ENCODE measurements around the gene PARVA.
"Not testable (repeated sequence)": the region's sequence is repeated elsewhere in the genome, so short reads cannot be mapped to it uniquely, and the experiment has no call there.

Gene PARVA

DNA sequence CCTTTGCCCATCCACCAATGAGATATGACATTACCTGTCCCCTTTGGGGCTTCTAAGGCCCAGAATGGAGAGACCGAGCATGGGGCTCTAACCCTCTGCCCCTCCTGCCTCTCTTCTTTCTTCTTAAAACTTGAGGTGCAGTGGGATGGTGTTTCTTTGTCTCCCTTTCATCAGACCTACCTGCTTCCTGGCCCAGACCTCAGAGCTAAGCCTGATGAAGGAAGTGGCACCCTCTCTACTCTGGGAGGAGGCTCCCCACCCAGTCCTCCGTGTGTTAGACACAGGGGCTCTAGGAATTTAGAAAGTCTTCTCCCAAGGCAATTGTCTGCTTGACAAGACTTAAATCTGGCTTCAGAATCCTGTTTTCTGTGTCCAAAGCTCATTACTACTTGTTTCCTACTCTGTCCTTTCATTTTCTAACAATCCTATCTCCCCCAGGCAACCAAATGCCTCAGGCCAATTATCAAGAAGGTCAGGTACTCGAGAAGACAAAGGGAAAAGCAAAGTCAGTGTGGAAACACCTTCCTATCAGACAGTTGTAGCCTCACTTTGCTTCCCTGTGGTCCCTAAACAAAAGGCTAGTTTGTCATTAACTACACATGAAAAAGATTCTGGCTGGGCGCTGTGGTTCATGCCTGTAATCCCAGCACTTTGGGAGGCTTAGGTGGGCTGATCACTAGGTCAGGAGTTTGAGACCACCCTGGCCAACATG lies 20.3 kb upstream of the PARVA start:
- Histone ChIP-seq H3K36me3 (no peaks in the 10 kb centered on the region), H4K20me1 (no peaks in the 10 kb centered on the region), H3K9ac (no peak overlapping the region), H3K4me2 (no peak overlapping the region), H3K27ac (no peak overlapping the region), H3K4me3 (no peak overlapping the region), H3K9me3 (replicated peaks in 1 of 11) (no peaks in the 10 kb centered on the region), H3K27me3 (no peaks in the 10 kb centered on the region), H3K4me1 (no peaks in the 10 kb centered on the region)
- TF ChIP-seq Cebpa-rat (IDR thresholded peaks at IDR 0.05): no peak

DNA sequence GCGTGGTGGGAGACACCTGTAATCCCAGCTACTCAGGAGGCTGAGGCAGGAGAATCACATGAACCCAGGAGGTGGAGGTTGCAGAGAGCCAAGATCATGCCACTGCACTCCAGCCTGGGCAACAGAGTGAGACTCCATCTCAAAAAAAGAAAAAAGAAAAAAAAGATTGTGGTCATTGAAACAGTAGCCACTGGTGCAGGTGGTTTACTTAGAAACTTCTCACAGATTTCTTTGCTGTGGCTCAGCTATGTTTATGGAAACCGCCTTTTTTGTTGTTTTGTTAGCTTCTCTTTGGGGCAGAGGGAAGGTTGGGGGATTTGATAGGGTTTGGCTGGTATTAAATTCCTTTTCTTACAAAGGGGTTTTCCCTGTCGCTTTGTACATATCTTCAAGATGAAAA lies 19.7 kb upstream of the PARVA start:
- H3K27ac ChIP-seq; H3K4me1 ChIP-seq; H3K36me3 ChIP-seq; H3K9me3 ChIP-seq (replicated peaks in 1 of 11); H3K27me3 ChIP-seq; H3K9ac ChIP-seq; H3K4me3 ChIP-seq; H3K4me2 ChIP-seq; H4K20me1 ChIP-seq: not testable (repeated sequence)

DNA sequence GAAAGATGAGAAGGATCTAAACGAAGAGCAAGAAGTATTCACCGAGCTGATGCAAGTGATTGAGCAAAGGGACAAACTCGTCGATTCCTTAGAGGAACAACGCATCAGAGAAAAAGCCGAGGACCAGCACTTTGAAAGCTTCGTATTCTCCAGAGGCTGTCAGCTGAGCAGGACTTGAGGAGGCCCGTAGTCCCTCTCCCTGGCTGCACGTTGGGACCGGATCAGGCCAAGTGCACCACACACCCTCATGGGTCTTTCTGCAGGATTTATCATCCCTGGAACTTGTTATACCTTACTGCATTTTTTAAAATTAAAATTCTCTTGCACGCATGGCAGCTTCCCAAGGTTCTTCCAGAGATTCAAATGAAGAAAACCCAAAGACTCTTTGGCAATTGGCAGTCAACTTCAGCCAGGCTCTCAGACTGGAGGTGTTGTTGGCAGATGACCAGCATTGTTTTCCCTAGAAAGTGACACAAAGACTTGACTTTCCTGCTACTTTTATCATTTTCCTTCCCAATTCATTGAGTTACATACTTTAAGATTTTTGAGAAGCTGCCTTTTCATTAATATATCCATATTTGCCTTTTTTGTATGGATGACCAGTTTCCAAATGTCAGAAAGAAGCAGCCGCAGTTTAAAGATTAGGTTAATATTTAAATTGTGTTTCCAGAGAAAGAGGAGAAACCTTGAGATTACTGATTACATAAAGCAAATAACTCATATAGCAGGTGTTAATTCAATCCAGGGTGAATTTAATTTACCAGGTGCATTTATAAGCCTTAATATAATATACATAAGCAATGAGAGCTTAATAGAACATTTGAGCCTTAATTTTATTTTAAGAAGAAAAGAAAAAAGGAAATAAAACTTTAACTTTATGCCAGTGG lies 18.8 kb upstream of the PARVA start:
- H3K27ac ChIP-seq: no peak overlapping the region
- no peaks in the 10 kb centered on the region for H3K9me3 ChIP-seq (replicated peaks in 1 of 11)
- no peaks in the 10 kb centered on the region for H3K27me3 ChIP-seq
- no peak for TF ChIP-seq Cebpa-rat (IDR thresholded peaks at IDR 0.05)
- H3K9ac ChIP-seq: no peak overlapping the region
- no peak overlapping the region for H3K4me3 ChIP-seq
- H3K4me2 ChIP-seq: no peak overlapping the region
- no peaks in the 10 kb centered on the region for H3K4me1 ChIP-seq
- no peaks in the 10 kb centered on the region for H4K20me1 ChIP-seq
- no peaks in the 10 kb centered on the region for H3K36me3 ChIP-seq

DNA sequence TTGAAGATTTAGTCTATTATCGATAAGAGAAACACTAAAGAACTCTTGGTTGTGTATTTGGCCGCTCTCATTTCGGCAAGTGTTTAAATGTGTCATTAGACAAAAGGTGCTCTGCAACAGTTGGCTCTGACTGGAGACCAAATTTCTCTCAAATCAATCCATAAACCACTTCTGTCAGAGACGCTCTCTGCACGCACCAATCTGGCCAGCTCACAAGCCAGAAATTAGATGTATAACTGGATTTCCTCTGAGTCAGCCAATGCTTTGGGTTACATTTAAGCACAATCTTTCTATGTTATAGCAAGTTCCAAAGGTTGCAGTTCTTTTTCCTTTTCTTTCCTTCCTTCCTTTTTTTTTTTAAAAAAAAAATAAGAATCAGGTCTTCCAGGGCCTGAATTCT lies 17.6 kb upstream of the PARVA start:
- Histone ChIP-seq H3K36me3 (no peaks in the 10 kb centered on the region), H3K4me1 (no peaks in the 10 kb centered on the region), H3K27me3 (no peaks in the 10 kb centered on the region), H3K4me3 (no peak overlapping the region), H3K4me2 (no peak overlapping the region), H4K20me1 (no peaks in the 10 kb centered on the region), H3K9me3 (replicated peaks in 1 of 11) (no peaks in the 10 kb centered on the region), H3K9ac (no peak overlapping the region), H3K27ac (no peak overlapping the region)
- no peak for TF ChIP-seq Cebpa-rat (IDR thresholded peaks at IDR 0.05)

DNA sequence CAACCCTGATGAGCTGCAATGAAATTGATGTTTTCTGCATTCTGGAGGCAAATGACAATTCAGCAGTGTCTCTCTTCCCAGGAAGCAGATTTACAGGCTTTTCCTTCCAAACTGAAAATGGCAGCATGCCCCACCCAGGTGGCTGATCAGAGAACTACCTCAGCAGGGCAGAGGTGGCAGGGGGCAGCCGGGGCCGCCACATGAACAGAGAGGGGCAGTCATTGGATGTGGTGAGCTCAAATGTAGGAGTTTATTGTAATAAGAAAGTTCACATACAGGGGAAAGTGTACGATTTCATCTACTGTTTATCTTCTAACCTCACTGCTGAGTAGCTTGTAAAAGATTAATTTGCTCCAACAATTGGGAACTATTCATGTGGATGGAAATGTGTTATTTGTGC lies 15.7 kb upstream of the PARVA start:
- no peak for TF ChIP-seq Cebpa-rat (IDR thresholded peaks at IDR 0.05)
- H3K4me2 ChIP-seq: no peak overlapping the region
- no peak overlapping the region for H3K9ac ChIP-seq
- H3K4me3 ChIP-seq: no peak overlapping the region
- H3K4me1 ChIP-seq: 0 out of 20 replicates have a peak, but pooled peaks cover 0 to 4% (median 0%) of the 10 kb centered on the region in 10 experiments
- H3K36me3 ChIP-seq: no peaks in the 10 kb centered on the region
- no peaks in the 10 kb centered on the region for H3K27me3 ChIP-seq
- peaks cover 0 to 9% (median 0%) of the 10 kb centered on the region in 11 experiments; a peak in 3 of 22 replicates for H3K9me3 ChIP-seq (replicated peaks in 1 of 11)
- no peak overlapping the region for H3K27ac ChIP-seq
- H4K20me1 ChIP-seq: no peaks in the 10 kb centered on the region

DNA sequence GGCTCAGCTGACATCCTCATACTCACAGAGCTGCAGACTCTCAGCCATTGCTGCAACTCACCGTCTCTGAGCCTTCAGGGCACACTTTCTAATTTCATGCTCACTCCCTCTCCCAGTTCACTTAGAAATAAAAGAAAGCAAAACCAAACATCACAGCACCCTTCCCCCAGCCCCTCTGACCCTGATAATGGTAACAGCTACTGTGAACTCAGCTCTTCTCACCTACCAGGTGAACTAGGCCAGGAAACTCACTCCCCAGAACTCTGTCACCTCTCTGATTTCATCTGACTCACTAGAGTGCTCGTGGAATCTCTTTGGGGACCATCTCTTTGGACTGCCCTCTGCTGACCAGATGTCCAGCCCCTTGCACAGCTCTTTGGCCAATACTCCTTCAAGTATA lies 14.5 kb upstream of the PARVA start:
- no peaks in the 10 kb centered on the region for H3K36me3 ChIP-seq
- no peak for TF ChIP-seq Cebpa-rat (IDR thresholded peaks at IDR 0.05)
- no peak overlapping the region for H3K4me2 ChIP-seq
- H3K27ac ChIP-seq: no peak overlapping the region
- no peak overlapping the region for H3K9ac ChIP-seq
- no peaks in the 10 kb centered on the region for H3K27me3 ChIP-seq
- peaks cover 0 to 9% (median 0%) of the 10 kb centered on the region in 11 experiments; a peak in 3 of 22 replicates for H3K9me3 ChIP-seq (replicated peaks in 1 of 11)
- 0 out of 20 replicates have a peak, but pooled peaks cover 0 to 4% (median 0%) of the 10 kb centered on the region in 10 experiments for H3K4me1 ChIP-seq
- no peaks in the 10 kb centered on the region for H4K20me1 ChIP-seq
- H3K4me3 ChIP-seq: no peak overlapping the region

DNA sequence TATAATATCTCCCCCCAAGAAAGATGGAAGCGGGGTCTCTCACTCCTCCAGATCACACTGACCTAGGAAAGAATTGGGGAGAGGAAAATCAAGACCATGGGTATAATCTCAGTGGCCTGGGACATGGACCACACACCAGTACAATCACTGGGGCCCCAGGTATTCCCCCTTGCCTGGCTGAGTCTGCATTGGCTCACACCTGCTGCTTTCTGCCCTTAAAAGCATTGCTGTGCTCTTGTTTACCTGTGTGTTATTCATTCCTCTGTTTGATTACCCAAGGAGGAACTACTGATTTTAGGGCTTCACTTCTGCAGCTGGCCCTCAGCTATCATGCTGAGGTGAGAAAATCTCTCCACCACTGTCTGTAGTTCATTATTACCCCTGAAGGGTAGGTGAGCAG lies 14.0 kb upstream of the PARVA start:
- no peak overlapping the region for H3K4me2 ChIP-seq
- H3K27ac ChIP-seq: no peak overlapping the region
- H3K9me3 ChIP-seq (replicated peaks in 1 of 11): peaks cover 0 to 9% (median 0%) of the 10 kb centered on the region in 11 experiments; a peak in 3 of 22 replicates
- no peak for TF ChIP-seq Cebpa-rat (IDR thresholded peaks at IDR 0.05)
- H3K4me1 ChIP-seq: 0 out of 20 replicates have a peak, but pooled peaks cover 0 to 4% (median 0%) of the 10 kb centered on the region in 10 experiments
- H4K20me1 ChIP-seq: no peaks in the 10 kb centered on the region
- H3K9ac ChIP-seq: no peak overlapping the region
- no peak overlapping the region for H3K4me3 ChIP-seq
- H3K27me3 ChIP-seq: no peaks in the 10 kb centered on the region
- H3K36me3 ChIP-seq: no peaks in the 10 kb centered on the region

DNA sequence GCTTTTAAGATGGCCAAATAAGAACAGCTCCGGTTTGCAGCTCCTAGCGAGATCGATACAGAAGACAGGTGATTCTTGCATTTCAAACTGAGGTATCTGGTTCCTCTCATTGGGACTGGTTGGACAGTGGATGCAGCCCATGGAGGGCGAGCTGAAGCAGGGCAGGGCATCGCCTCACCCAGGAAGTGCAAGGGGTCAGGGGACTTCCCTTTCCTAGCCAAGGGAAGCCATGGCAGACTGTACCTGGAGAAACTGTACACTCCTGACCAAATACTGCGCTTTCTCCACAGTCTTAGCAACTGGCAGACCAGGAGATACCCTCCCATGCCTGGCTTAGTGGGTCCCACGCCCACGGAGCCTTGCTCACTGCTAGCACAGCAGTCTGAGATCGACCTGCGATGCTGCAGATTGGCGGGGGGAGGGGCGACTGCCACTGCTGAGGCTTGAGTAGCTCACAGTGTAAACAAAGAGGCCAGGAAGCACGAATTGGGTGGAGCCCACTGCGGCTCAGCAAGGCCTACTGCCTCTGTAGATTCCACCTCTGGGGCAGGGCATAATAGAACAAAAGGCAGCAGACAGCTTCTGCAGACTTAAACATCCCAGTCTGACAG lies 11.3 kb upstream of the PARVA start:
- not testable (repeated sequence) for H3K4me3 ChIP-seq; H3K36me3 ChIP-seq; H3K9me3 ChIP-seq (replicated peaks in 1 of 11); H3K4me2 ChIP-seq; H3K27me3 ChIP-seq; H3K27ac ChIP-seq; H4K20me1 ChIP-seq; H3K4me1 ChIP-seq; H3K9ac ChIP-seq

DNA sequence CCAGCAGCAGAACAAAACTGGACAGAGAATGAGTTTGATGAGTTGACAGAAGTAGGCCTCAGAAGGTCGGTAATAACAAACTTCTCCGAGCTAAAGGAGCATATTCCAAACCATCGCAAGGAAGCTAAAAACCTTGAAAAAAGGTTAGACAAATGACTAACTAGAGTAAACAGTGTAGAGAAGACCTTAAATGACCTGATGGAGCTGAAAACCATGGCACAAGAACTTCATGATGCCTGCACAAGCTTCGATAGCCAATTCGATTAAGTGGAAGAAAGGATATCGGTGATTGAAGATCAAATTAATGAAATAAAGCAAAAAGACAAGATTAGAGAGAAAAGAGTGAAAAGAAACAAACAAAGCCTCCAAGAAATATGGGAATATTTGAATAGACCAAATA lies 10.3 kb upstream of the PARVA start:
- not testable (repeated sequence) for H3K4me3 ChIP-seq; H3K36me3 ChIP-seq; H3K27me3 ChIP-seq; H3K4me2 ChIP-seq; H4K20me1 ChIP-seq; H3K4me1 ChIP-seq; H3K9me3 ChIP-seq (replicated peaks in 1 of 11); H3K9ac ChIP-seq; H3K27ac ChIP-seq
